Epithelial cell of proximal tubule (primary cell): ENCODE results near the gene AGTR1. TPM values are rescaled to one million over a fixed set of nuclear protein-coding genes. Genes with fewer than 3 reads are reported as not detected.

Experiments
- DNase-seq: peaks from one replicate; pipeline ENCODE4 v3.0.0-alpha.2; 2011; ENCODE audit warnings: low read depth
- H3K4me3 ChIP-seq: 2 replicates; pipeline ENCODE4 v1.5.1; 2011; ENCODE audit warnings: low read depth, mild to moderate bottlenecking, low read length
- total RNA-seq: library from RNA; depleted of rRNA; stranded (reverse); fragments of >200 nt; gene quantifications from 2 replicates; pipeline ENCODE4 v1.2.3, GENCODE V29; 2015
- TF ChIP-seq, protein P1 (sequence below): conservative IDR thresholded peaks from 2 replicates; pipeline ENCODE4 v1.5.1; 2012; ENCODE audit warnings: low read depth, mild to moderate bottlenecking, low read length

The AGTR1 gene
- total RNA-seq, 1 donor from 2014 or later = 0.12 TPM

DNA sequence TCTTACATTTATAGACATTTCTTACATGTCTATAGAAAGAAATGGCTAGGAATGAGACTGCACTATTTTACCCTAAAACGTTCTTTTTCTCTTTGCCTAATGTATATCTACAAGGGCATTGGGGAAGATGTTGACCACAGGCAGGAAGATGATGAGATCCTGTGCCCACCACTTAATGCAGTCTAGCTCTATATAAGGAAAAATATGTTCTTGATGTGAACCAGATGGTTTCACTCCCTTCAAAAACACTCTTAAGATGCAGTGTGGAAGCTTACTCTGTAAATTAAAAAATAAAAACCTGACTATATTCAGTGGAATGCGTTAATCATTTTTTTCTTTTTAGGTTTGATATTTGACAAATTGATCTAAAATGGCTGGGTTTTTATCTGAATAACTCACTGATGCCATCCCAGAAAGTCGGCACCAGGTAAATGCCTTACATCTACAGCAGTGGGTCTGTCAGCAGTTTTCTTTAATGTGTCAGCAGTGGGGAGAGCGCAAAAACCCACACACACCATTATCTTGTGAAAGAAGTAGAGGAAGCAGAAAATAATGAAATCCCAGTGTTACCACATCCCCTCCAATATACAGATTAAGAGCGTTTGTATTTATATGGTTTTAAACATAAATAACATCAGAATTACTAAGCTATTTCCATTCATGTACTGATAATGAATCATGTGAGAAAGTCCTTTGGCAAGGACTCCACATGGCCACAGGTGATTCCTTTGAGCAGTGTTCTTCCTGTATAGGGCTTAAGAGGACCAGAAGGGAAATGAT is 10.1 kb downstream of the AGTR1 start:
- DNase-seq = no peak
- no peak overlapping the region for H3K4me3 ChIP-seq
- TF ChIP-seq, protein P1, sequence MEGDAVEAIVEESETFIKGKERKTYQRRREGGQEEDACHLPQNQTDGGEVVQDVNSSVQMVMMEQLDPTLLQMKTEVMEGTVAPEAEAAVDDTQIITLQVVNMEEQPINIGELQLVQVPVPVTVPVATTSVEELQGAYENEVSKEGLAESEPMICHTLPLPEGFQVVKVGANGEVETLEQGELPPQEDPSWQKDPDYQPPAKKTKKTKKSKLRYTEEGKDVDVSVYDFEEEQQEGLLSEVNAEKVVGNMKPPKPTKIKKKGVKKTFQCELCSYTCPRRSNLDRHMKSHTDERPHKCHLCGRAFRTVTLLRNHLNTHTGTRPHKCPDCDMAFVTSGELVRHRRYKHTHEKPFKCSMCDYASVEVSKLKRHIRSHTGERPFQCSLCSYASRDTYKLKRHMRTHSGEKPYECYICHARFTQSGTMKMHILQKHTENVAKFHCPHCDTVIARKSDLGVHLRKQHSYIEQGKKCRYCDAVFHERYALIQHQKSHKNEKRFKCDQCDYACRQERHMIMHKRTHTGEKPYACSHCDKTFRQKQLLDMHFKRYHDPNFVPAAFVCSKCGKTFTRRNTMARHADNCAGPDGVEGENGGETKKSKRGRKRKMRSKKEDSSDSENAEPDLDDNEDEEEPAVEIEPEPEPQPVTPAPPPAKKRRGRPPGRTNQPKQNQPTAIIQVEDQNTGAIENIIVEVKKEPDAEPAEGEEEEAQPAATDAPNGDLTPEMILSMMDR = no peak

DNA sequence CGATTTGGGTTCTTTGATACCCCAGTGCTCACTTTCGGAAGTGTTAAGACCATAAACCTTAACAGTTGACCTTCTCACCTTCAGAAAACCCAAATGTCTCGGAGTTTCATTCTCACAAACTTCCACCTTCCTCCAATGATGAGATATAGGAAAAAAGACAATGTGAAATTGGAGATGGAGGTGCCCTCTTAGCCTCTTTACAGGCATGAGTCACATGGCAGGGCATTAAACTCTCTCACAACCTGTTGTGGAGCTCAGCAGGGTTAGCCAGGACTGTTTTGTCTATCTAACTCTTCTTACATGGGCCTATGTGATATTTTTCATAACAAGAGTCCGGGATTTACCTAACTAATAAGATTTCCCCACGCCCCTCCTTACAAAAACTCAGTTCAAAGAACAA is 10.7 kb downstream of the AGTR1 start:
- no peak overlapping the region for H3K4me3 ChIP-seq
- TF ChIP-seq, protein P1 = no peak
- DNase-seq = no peak

DNA sequence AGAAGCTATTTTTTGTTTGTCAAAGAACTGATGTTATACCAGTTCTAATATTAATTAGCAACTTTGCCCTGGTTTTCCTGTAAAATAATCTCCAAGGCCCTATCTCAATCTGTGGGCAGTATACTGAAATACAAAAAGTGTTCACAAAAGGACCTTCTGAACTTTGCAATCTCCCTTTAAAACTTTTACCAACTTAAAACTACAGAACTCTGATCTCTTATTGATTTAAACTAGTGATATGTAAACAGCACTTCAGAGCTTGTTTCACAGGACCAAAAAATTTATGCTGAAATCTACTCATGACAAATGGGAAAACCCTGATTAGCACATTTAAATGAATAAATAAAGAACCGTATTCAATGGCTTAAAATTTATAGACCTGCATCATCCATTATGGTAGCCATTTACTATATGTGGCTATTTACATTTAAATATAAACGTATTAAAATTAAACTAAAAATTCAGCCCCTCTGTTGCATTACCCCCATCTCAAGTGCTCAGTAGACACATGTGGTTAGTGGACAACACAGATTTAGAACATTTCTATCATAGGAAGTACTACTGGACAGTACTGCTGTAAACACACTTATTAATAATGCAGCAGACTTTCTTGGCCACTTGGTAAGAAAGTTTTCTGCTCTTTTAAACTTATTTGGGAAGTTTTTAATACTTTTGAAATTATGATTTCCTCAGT is 12.0 kb downstream of the AGTR1 start:
- no peak overlapping the region for H3K4me3 ChIP-seq
- DNase-seq = no peak
- TF ChIP-seq, protein P1 = no peak

DNA sequence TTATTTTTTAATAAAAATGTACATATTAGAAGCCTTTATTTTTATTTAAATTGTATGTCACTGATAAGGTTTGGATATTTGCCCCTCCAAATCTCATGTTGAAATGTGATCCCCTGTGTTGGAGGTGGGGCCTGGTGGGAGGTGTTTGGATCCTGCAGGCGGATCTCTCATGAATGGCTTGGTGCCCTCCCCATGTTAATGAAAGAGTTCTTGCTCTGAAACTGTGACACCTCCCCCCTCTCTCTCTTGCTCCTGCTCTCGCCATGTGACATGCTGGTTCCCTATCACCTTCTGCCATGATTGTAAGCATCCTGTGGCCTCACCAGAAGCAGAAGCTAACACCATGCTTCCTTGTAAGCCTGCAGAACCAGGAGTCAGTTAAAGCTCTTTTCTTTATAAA is 13.0 kb downstream of the AGTR1 start:
- no peak for DNase-seq
- TF ChIP-seq, protein P1 = no peak
- no peak overlapping the region for H3K4me3 ChIP-seq

DNA sequence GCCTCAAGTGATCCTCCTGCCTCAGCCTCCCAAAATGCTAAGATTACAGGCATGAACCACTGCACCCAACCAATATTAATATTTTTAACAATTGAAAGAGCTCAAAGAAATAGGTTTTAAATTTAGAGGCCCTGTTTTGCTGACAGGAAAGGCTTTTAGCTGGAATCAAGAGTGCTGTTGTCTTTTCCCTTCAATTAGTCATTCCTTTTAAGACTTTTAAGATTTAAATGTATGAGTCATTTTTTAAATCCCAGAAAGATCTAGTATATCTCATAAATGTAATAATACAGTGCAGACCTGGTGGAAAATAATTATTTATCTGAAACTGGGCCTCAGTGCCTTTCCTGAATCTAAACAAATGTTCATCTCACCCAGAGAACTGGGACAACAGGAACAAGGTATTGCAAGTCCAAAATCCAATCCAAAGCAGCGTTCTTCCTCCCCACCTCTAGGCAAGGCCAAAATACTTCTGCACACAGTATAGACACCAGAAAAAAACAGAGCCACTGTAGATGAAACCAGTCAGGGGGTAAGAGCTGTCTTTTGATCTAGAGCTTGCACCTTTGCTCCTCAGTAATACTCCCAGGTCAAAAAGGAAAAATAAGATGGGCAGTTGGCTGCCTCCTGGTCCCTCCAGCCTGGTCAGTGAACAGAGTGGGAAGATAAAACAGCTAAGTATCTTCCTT is 14.4 kb downstream of the AGTR1 start:
- TF ChIP-seq, protein P1 = no peak
- H3K4me3 ChIP-seq = no peak overlapping the region
- DNase-seq = no peak

DNA sequence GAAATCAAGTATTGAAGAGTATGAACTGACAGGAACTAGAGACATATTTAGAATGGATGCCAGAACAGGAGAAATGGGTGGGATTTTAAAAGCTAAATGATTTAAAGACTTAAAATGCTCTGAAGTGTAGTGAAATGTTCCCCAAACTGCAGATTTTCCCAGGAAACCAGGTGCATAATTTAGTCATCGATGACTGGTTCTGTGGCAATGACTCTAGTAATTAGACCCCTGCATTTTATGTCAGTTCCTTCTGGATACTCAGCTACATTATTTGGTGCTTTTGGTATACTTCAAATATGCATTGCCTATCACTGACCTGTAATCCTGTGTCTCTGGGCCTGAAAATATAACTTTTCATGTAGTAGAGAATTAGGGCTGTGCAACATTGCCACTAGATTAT is 16.8 kb downstream of the AGTR1 start:
- TF ChIP-seq, protein P1 = no peak
- H3K4me3 ChIP-seq = no peak overlapping the region
- DNase-seq = no peak
